ENCODE data around the gene DNAI1.
"Not testable (repeated sequence)": the region's sequence is repeated elsewhere in the genome, so short reads cannot be mapped to it uniquely, and the experiment has no call there.

DNAI1 gene

GRCh38 chr9:34451135-34451534 is 7.5 kb upstream of the DNAI1 start:
- no peak for DNase-seq

- no peak for DNase-seq
Measured at GRCh38 chr9:34451545-34451944, 7.1 kb upstream of the DNAI1 start.

- no peak for DNase-seq
Measured at GRCh38 chr9:34452568-34452967, 6.0 kb upstream of the DNAI1 start.

GRCh38 chr9:34454571-34455065 is 4.0 kb upstream of the DNAI1 start:
- no peak for DNase-seq

- DNase-seq: no peak
Measured at GRCh38 chr9:34456151-34456550, 2.5 kb upstream of the DNAI1 start.

GRCh38 chr9:34456746-34457145 is 1.9 kb upstream of the DNAI1 start:
- no peak for DNase-seq

- DNase-seq: no peak
Measured at GRCh38 chr9:34457266-34458012, 1.2 kb upstream of the DNAI1 start.

GRCh38 chr9:34458959-34459340 is 345 bp downstream of the DNAI1 start:
- no peak for DNase-seq

- DNase-seq: no peak
Measured at GRCh38 chr9:34459356-34459755, 751 bp downstream of the DNAI1 start.

GRCh38 chr9:34459941-34460340 is 1.3 kb downstream of the DNAI1 start:
- no peak for DNase-seq

GRCh38 chr9:34463098-34463900 is 4.7 kb downstream of the DNAI1 start:
- DNase-seq: no peak

GRCh38 chr9:34463901-34464232 is 5.3 kb downstream of the DNAI1 start:
- no peak for DNase-seq

- no peak for DNase-seq
Measured at GRCh38 chr9:34464571-34464970, 6.0 kb downstream of the DNAI1 start.

GRCh38 chr9:34465468-34465867 is 6.9 kb downstream of the DNAI1 start:
- DNase-seq: no peak

- DNase-seq: no peak
Measured at GRCh38 chr9:34475097-34475496, 16.5 kb downstream of the DNAI1 start.

- no peak for DNase-seq
Measured at GRCh38 chr9:34477541-34477940, 18.9 kb downstream of the DNAI1 start.

- no peak for DNase-seq
Measured at GRCh38 chr9:34479431-34479866, 20.8 kb downstream of the DNAI1 start.

GRCh38 chr9:34481620-34482019 is 23.0 kb downstream of the DNAI1 start:
- DNase-seq: not testable (repeated sequence)

- not testable (repeated sequence) for DNase-seq
Measured at GRCh38 chr9:34482746-34483145, 24.1 kb downstream of the DNAI1 start.

- DNase-seq: no peak
Measured at GRCh38 chr9:34484678-34485077, 26.1 kb downstream of the DNAI1 start.

GRCh38 chr9:34485822-34486221 is 27.2 kb downstream of the DNAI1 start:
- DNase-seq: no peak

- DNase-seq: no peak
Measured at GRCh38 chr9:34486572-34486971, 28.0 kb downstream of the DNAI1 start.

- DNase-seq: no peak
Measured at GRCh38 chr9:34490360-34490759, 31.8 kb downstream of the DNAI1 start.

GRCh38 chr9:34490760-34491159 is 32.2 kb downstream of the DNAI1 start:
- DNase-seq: no peak

Data from activated effector memory CD4-positive, alpha-beta T cell treated with Interleukin-2 at 50 U/mL for 16 hours (primary cell).